Loucy (cell line): ENCODE data around the gene FADS3.

Experiments used
- H2AFZ ChIP-seq: fragments of 200-600 bp; sonication (generic); 2 replicates; pipeline ENCODE4 v1.6.0; 2016; ENCODE audit warnings: antibody characterized with exemption, mild to moderate bottlenecking, low read length, moderate library complexity
- H3F3A ChIP-seq: fragments of 200-600 bp; 2 replicates; pipeline ENCODE4 v1.6.0; 2016; ENCODE audit warnings: antibody characterized with exemption, low read depth, mild to moderate bottlenecking
- H3K27me3 ChIP-seq: fragments of 200-600 bp; sonication (generic); 2 replicates; pipeline ENCODE4 v1.6.1; 2014; ENCODE audit warnings: low read length, mild to moderate bottlenecking; ENCODE audit not compliant: insufficient read depth, poor library complexity, severe bottlenecking
- H3K36me3 ChIP-seq: fragments of 200-600 bp; sonication (generic); 2 replicates; pipeline ENCODE4 v1.6.1; 2016; ENCODE audit warnings: low read length; ENCODE audit not compliant: insufficient read depth
- H3K4me1 ChIP-seq: fragments of 200-600 bp; sonication (generic); 2 replicates; pipeline ENCODE4 v1.5.1; 2014; ENCODE audit warnings: low read length, mild to moderate bottlenecking; ENCODE audit not compliant: insufficient read depth, poor library complexity, severe bottlenecking
- H3K4me2 ChIP-seq: fragments of 200-600 bp; sonication (generic); 2 replicates; pipeline ENCODE4 v1.6.0; 2014; ENCODE audit warnings: antibody characterized with exemption, low read length, low read depth, mild to moderate bottlenecking; ENCODE audit not compliant: poor library complexity, severe bottlenecking
- H3K4me3 ChIP-seq: fragments of 200-600 bp; sonication (generic); 2 replicates; pipeline ENCODE4 v1.5.1; 2014; ENCODE audit warnings: low read length, mild to moderate bottlenecking, mixed read lengths; ENCODE audit not compliant: poor library complexity, severe bottlenecking
- H3K79me2 ChIP-seq: fragments of 200-600 bp; sonication (generic); 2 replicates; pipeline ENCODE4 v1.6.1; 2014; ENCODE audit warnings: low read length; ENCODE audit not compliant: insufficient read depth
- H3K9ac ChIP-seq: fragments of 200-600 bp; sonication (generic); 2 replicates; pipeline ENCODE4 v1.6.0; 2014; ENCODE audit warnings: mild to moderate bottlenecking, low read depth, low read length, moderate library complexity; ENCODE audit not compliant: poor library complexity, severe bottlenecking
- H3K9me2 ChIP-seq: fragments of 200-600 bp; sonication (generic); replicated peaks from 2 replicates; pipeline ENCODE4 v1.6.1; 2016; ENCODE audit warnings: low read depth, low read length, mixed read lengths
- H3K9me3 ChIP-seq: fragments of 200-600 bp; sonication (generic); 2 replicates; pipeline ENCODE4 v1.6.1; 2014; ENCODE audit warnings: mild to moderate bottlenecking, antibody characterized with exemption, low read length, low read depth; ENCODE audit not compliant: insufficient read depth
- H4K20me1 ChIP-seq: fragments of 200-600 bp; sonication (generic); 2 replicates; pipeline ENCODE4 v1.6.0; 2014; ENCODE audit warnings: antibody characterized with exemption, low read length, mild to moderate bottlenecking; ENCODE audit not compliant: insufficient read depth, poor library complexity, severe bottlenecking
- CTCF ChIP-seq: fragments of 200-600 bp; sonication (generic); conservative IDR thresholded peaks from 2 replicates; pipeline ENCODE4 v1.5.1; 2014; ENCODE audit warnings: mild to moderate bottlenecking, antibody characterized with exemption, low read length
- EZH2phosphoT487 ChIP-seq: fragments of 200-600 bp; IDR thresholded peaks from 2 replicates; pipeline ENCODE4 v1.6.1; 2018; ENCODE audit warnings: antibody characterized with exemption, mild to moderate bottlenecking, moderate library complexity, borderline replicate concordance

FADS3 gene

GRCh38 chr11:61873588-61874376, 17.6 kb downstream of the FADS3 start:
- Histone ChIP-seq H3K4me1 (peaks cover 9% of the 10 kb centered on the region), H3K27me3 (no peaks in the 10 kb centered on the region), H4K20me1 (no peaks in the 10 kb centered on the region), H3K9me3 (no peaks in the 10 kb centered on the region), H3K4me2 (no peak overlapping the region), H3F3A (no peaks in the 10 kb centered on the region; the same call in 1 of the 2 replicates), H2AFZ (no peak overlapping the region), H3K36me3 (no peaks in the 10 kb centered on the region), H3K9ac (no peak overlapping the region), H3K9me2 (no peaks in the 10 kb centered on the region), H3K79me2 (no peaks in the 10 kb centered on the region), H3K4me3 (no peak overlapping the region)
- no peak; the same call in 1 of the 2 replicates for TF ChIP-seq CTCF
- TF ChIP-seq EZH2phosphoT487 = no peak

DNA sequence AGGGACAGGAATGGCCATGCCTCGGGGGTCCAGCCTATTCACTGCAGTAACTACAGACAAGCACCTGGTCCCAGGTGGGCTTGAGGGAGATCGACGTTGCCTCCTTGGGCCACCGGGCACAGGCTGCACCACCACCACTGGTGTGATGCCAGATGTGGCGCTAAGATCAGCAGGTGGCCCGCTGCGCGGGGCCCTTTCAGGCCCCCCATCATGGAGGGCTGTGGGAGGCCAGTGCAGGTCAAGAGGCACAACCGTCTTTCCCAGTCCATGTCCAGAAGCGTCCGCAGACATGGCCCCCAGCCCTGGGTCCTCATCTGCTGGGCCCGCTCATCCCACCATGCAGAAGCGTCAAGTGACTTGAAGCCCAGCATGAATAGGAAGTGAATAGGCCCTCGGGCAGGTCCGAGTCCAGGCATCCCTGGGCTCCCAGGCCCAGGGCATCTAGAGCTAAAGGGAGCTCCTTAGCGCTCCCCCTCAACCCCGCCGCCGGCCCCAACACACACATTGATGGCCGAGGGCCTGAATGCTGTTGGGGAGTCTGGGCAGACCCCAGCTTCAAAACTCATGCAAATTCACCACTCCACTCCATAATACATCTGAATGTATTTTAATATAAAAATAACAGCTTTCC, 18.3 kb downstream of the FADS3 start:
- Histone ChIP-seq H3K4me1 (peaks cover 9% of the 10 kb centered on the region), H3K9me3 (no peaks in the 10 kb centered on the region), H4K20me1 (no peaks in the 10 kb centered on the region), H3K4me3 (no peak overlapping the region), H3K27me3 (no peaks in the 10 kb centered on the region), H3K9me2 (no peaks in the 10 kb centered on the region), H2AFZ (no peak overlapping the region), H3F3A (no peaks in the 10 kb centered on the region; the same call in 1 of the 2 replicates), H3K4me2 (no peak overlapping the region), H3K36me3 (no peaks in the 10 kb centered on the region), H3K79me2 (no peaks in the 10 kb centered on the region), H3K9ac (no peak overlapping the region)
- TF ChIP-seq CTCF = no peak
- TF ChIP-seq EZH2phosphoT487 = no peak

- Histone ChIP-seq H3K36me3 (peaks cover 10% of the 10 kb centered on the region; the same call in 1 of the 2 replicates), H3K9me3 (no peaks in the 10 kb centered on the region), H3K4me3 (no peak overlapping the region), H3F3A (no peaks in the 10 kb centered on the region; the same call in 1 of the 2 replicates), H3K4me2 (peak overlapping the region; percentile 58), H2AFZ (no peak overlapping the region), H3K9ac (no peak overlapping the region), H3K4me1 (peaks cover 9% of the 10 kb centered on the region), H3K27me3 (no peaks in the 10 kb centered on the region), H4K20me1 (no peaks in the 10 kb centered on the region), H3K9me2 (no peaks in the 10 kb centered on the region), H3K79me2 (no peaks in the 10 kb centered on the region)
- TF ChIP-seq CTCF = peak; percentile 88
- no peak for TF ChIP-seq EZH2phosphoT487
Observed at GRCh38 chr11:61871158-61871597, 20.2 kb downstream of the FADS3 start.
